HG03378 (cell line): ENCODE measurements around the gene MRE11.
"Not testable (repeated sequence)": the region's sequence is repeated elsewhere in the genome, so short reads cannot be mapped to it uniquely, and the experiment has no call there.

Experiments used
- ATAC-seq: cut with Tn5 transposase; IDR thresholded peaks from one replicate; pipeline ENCODE4 v1.9.1; 2021; ENCODE audit warnings: mild to moderate bottlenecking, moderate library complexity; ENCODE audit not compliant: unreplicated experiment

Gene MRE11

DNA sequence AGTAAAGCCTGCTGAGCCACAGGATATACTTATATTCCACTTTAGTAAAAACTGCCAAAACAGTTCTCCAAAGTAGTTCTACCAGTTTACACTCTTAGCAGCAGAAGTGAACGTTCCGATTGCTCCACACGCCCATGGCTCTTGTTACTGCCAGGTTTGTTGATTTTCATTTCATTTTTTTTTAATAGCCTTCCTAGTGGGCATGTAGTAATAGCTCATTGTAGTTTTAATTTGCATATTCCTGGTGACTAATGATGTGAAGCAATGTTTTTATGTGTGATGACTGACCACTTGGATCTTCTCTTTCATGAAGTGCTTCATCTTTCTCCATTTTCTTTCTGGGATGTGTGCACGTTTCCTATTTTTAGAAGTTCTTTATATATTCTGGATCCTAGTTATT is 13.8 kb upstream of the MRE11 start:
- ATAC-seq: no peak

DNA sequence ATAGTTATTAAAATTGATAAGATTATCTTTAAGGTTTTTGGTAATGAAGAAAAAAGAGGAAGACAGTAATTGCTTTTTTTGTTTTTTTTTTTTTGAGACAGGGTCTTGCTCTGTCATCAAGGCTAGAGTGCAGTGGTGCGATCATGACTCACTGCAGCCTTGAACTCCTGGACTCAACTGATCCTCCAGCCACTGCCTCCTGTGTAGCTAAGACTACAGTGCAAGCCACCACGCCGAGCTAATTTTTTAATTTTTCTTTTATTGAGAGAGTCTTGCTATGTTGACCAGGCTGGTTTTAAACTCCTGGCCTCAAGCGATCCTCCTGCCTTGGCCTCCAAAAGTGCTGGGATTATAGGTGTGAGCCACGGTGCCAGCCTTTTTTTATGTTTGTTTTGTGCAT is 12.9 kb upstream of the MRE11 start:
- not testable (repeated sequence) for ATAC-seq

DNA sequence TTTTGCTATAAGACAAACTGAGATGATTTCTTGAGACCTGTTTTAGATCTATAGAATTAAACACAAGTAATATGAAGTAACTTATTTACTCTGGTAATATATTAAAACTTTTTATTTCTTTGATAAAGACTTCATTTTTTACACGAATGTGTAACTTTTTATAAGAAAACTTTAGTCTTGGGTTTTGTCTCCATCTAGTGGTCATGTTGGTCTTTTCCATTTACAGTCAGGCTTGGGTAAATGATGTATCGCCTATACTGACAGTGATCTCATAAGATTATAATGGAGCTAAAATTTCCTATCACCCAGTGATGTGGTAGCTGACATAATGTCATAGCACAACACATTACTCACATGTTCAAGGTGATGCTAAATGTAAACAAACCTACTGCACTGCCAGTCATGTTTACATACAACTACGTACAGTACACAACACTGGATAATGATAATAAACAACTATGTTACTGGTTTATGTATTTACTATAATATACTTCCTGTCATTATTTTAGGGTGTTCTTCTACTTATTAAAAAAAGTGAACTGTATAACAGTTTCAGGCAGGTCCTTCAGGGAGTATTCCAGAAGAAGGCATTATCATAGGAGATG is 11.1 kb upstream of the MRE11 start:
- peak; percentile 57 for ATAC-seq

DNA sequence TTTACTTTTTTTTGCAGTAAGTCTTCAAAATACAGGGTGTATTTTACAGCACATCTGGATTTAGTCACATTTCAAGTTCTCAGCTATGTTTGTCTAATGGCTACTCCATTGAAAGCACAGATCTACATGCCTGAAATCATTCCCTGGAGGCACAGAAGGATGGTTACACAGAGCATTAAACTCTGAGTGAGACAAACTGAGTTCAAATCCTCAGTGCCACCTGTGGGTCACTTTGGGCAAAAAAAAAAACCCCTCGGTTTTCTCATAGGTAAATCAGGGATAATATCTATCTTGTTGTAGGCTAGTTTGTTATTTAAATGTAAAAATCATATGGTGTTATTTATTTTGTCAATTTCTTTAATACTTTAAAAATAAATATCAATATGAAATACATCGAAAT is 7.9 kb upstream of the MRE11 start:
- ATAC-seq: no peak

DNA sequence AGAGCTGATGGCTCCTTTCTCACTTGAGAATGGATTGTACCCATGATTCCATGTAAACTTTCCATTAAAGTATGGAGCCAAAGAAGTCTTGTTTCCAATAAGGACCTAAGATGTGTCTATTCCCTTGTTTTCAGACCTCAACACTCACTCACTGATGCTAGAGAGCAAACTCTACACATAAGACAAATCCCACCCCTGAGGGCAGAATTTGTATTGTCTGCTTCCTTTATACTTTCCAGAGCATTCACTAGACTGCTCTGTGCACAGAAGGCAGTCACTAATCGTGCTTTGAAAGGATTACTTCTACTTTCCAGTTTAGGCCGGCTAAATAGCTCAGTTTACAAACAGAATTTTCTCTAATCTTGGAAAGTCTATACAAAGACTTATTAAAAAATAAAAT is 6.5 kb upstream of the MRE11 start:
- ATAC-seq: no peak

DNA sequence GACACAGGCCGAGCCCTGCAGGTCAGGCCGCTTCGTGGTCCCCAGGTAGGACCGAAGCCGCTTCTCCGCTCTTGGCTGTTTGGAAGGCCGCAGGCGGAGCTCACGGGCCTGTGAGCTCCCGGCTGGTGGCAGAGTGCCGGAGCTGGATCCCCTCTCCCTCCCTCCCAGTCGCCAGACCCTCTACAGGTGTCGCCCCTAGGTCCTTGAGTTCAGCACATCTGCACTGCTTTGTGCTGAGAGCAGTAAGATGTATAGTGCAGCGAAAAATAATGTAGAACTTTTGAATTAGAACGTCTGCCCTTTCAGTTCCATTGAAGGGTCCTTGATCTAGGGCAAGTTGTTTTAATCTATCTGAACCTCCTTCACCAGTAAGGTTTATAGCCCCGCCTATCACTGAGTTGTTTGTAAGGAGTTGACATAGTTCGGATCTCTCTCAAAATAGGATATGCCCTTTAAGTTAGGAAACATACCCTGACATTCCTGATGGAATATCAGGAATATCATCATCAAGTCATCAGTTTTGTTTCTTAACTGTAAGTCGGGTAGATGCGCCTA is 559 bp upstream of the MRE11 start:
- peak; percentile 50 for ATAC-seq

DNA sequence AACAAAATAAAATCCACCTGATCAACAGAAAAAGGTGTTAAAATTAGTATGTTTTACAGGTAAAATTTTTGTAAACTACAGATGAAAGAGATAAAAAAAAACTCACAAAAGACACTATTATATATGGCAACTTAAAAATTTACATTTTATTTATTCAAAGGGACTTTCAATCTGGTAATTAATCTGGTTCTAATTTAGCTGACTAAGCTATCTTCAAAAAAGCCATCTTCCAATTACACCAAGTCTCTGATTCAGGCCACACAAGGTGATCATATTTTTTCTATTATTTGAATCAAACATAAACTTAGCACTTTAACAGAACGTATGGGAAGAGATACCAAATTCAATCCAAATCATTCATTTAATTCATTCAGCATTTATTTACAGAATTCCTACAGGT is 7.6 kb downstream of the MRE11 start:
- no peak for ATAC-seq

DNA sequence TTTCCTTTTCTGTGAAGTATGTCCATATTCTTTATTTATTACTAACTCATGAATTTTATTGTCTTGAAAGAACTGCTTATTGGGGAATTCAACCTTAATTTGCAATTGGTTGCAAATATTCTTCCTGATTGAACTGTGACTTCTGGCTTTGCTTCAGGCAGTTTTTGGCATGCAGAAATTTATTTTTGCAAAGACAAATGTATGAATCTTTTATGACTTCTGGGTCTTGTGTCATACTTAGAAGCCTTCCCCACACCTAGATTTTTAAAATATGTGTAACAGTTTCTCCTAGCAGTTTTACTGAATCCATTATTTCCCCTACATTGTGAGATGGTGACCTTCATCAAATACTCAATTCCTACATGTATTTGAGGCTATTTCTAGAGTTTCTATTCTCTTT is 12.3 kb downstream of the MRE11 start:
- ATAC-seq: no peak

DNA sequence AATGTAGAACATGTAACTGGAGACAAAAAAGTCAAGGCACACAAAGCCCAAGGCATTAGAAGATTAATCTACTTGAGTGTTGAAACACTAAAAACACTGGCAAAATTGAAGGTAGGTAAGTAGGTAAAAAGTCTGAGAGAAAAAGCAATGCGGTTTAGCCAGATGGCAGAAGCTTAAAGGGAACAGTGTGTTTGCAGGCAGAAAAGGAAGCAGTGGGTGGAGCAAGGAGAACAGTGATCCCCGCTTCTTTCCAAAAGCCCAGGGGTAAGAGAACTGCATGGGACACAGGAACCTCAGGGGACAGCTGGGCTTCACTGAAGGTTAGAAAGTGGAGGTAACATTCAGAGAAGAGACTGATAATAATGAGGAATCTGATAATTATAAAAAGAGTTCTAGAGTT is 16.0 kb downstream of the MRE11 start:
- ATAC-seq: no peak

DNA sequence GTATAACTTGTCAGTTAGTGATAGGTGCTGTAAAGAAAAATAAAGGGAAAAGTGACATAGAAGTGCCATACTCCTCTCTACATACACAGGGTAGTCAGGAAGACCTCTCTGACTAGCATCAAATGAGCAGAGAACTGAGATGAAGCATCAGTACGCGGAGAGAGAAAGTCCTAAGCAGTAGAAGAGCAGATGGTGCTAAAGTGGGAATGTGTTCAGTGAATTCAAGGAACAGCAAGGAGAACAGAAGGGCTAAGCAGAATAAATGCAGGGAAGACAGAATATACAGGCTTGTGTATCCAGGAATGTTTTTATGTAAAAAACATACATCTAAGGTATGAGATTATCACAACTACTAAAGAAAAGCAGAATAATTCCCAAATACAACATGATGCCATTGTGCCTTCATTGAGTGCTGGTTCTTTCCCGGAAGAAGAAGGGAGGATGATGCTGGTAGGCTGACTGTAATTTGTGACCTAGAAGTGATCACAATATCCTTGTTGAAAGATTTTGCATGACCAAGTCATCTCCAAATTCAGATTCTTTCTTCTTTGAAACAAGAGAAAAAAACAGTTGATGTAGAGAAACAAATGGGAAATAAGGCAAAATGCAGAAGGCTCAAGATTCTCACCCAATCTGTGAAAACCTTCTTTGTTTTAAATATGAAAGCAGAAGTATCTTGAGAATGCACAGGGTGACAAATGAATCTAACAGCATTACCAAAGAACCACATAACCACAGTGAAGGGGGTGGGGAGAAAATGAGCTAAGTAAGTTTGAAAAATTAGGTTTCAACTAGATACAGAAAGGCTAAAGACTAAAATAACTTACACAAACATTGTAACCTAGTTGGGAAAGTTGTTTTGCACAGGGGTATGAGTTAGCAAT is 20.5 kb downstream of the MRE11 start:
- peak; percentile 88 for ATAC-seq

DNA sequence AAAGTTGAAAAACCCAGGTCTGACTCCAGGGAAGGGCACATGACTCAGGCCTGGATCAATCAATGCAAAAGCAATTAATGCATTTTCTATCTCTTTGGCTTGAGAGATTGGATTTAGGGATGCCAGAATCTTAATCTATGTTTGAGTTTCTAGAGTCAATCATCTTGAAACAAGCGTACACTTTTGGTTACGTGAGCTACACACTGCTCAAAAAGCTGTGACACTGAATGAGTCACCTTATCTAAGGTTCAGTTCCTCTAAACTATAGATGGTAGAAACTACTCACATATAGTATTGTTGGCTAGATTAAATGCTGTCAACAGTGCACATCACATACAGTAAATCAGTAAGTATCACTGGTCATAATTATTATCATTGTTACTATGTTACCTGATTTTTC is 24.2 kb downstream of the MRE11 start:
- ATAC-seq: peak; percentile 87

DNA sequence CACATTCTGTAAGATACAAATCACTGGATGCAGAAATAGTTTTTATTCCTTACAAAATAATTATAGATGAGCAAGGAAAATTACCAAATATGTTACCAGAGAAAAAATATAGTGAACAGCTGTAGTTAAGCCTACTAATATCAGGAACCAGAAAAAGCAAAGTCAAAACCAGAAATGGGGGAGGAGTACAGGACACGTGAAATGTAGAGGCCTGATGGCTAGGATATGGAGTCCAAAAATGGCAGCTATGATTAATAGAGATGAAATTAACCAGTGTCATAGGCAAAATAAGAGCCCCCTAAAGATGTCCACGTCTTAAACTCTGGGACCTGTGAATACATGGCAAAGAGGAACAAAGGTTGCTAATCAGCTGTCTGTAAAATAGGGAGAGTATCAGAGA is 34.1 kb downstream of the MRE11 start:
- ATAC-seq: no peak

DNA sequence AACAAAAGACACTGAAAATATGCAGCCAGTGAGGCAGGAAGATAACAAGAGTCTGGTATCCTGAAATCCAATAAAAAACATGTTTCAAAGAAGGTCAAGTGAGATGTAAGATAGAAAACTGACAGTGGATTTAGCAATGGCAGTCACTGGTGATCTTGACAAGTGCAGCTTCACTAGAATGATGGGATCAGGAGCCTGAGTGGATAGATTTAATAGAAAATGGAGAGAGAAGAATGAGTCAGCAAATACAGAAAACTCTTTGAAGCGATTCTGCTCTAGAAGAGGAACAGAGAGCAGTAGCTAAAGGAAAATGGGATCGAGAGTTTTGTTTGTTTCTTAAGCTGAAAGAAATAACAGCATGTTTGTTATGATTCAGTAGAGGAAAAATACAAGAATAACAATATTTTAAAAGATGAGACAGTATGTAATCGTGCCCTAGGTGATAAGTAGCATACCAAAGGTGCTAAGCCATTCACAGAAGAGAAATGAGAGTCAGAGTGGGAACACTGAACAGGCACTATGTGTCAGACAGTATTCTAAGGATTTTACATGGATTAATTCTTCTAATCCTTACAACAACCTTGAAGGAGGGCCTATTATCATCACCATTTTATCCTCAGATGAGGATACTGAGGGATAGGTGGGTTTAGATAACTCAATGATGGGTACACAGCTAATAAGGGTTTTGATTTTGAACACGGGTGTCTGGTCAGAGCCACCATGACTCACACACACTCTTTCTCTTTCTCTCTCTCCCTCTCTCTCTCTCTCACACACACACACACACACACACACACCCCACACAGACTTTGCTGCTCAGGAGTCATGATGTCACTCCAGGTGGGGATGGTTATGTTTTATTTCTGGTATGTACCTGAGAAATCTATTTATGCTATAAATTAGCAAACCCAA is 36.3 kb downstream of the MRE11 start:
- ATAC-seq: no peak

DNA sequence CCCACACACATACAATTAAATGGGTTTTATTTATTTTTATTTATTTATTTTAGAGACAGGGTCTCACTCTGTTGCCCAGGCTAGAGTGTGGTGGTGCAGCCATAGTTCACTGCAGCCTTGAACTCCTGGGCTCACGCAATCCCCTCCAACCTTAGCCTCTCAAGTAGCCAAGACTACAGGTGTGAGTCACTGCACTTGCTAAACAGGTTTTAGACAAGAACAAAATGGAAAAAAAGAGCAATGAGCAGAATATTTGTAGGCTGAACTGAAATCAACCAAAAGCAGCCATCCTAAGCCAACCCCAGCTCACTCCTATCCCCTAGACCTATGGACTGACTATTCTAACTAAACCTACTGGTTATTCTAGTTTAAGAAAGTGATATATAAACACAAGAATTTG is 37.8 kb downstream of the MRE11 start:
- ATAC-seq: no peak

DNA sequence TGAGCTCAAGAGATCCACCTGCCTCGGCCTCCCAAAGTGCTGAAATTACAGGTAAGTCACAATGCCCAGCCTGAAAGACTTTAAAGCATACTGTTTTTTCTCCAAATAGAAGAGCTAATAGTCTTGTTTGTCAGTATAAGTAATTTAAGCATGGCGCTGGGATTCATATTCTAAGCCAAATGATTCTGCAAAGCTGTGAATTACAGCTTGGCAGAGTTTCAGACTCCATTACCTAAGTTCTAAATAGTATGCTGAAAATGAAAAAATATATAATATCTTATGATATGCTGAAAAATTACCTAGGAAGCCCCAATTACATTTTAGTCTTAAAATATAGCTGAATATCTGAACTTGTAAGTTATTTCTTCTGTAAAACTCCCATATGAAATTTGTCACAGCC is 39.3 kb downstream of the MRE11 start:
- ATAC-seq: no peak

DNA sequence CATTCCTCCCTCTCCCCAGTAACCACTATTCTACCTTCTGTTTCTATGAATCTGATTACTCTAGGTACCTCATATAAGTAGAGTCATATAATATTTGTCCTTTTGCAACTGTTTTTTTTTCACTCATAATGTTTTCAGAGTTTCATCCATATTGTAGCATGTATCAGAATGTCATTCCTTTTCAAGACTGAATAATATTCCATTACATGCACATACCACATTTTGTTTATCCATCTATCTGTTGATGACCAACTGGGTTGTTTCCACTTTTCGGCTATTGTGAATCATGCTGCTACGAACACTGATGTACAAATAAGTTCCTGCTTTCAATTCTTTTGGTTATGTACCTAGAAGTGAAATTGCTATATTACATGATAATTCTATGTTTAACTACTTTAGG is 40.7 kb downstream of the MRE11 start:
- no peak for ATAC-seq

DNA sequence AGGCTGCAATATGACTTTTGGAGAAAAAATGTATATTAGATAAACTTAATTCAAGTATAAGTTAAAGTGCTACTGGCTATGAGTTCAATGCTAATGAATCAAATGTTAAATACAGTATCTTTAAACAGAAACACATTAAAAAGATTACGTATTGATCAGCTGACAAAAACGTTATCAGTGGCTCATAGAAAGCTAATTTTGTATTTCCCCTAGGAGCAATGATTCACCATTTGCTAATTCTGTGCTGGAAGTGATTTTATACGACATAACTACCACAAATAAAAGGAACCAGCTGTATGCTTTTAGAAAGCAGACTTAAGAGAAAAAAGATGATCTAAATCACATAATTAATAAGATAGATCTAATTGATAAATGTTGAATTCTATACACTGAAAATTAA is 43.6 kb downstream of the MRE11 start:
- no peak for ATAC-seq

DNA sequence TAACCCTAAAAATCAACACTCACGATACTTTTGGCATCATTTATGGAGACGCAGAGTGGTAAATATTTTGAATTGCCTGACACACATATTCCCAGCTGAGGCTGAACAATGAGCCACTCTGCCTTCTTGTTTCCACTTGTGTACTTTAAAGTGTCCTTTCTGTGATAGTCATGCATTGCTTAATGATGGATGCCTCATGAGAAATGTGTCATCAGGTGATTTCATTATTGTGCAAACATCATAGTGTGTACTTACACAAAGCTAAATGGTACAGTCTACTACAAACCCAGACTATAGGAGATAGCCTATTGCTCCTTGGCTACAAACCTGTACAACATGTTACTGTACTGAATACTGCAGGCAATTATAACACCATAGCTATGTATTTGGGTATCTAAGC is 44.2 kb downstream of the MRE11 start:
- ATAC-seq: no peak

DNA sequence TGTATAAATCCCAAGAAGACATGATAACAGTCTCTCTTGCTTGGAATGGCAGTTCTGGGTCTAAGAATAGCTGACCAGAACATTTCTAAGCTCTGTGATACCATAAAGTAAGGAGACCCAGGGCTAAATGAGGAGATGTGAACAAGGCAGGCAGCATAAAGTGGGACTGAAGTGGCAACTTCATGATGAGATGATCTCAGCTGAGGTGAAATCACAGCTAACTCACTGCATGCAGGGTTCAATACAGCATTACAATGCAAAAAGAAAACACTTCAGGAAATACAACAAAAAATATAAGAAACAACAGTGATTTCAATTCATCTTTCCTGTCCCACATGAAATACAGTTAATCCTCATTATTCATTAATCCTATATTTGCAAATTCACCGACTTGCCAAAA is 44.6 kb downstream of the MRE11 start:
- ATAC-seq: no peak

DNA sequence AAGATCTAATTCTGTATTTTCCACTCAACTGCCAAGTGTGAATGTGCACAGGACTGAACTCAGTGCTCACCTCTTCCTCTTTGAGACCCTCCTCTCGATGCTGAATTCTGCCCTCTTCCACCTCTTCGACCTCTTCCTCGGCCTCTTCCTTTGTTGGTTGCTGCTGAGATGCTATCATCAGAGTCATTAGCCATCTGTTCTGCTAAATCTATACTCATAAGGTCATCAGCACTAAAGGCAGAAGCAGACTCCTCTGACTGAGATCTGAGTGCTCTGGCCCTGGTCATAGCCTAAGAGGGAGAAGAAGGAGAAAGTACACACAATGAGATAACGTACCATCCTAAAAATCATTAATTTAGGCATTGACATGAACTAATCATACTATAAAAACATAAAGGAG is 46.5 kb downstream of the MRE11 start:
- no peak for ATAC-seq

DNA sequence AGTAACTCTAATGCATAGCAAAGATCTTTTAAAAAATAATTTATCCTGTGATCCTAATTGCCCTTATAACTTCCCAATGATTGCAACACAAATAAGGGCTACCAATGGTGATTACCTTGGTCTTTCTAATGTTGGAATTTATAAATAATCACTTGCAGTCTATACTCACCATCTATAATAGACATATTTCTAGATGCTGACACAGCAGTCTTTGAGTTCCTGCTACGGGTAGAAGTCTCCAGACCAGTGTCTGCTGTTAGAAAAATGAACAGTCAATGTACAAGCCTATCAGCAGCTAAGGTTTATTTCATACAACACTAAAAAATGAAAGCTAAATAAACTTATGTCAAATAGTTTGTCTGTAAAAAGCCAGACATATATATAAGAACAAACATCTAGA is 48.0 kb downstream of the MRE11 start:
- ATAC-seq: no peak
